Astrocyte of the cerebellum (primary cell): ENCODE results near the gene NHSL2.

Source experiments
- DNase-seq: peaks from one replicate; pipeline ENCODE4 v3.0.0-alpha.2; 2011; ENCODE audit warnings: low read depth
- H3K4me3 ChIP-seq: 2 replicates; pipeline ENCODE4 v1.5.1; 2011; ENCODE audit warnings: mild to moderate bottlenecking, low read depth, low read length, moderate library complexity
- in situ Hi-C: cut with HindIII; loops from 2 replicates; pipeline ENCODE4 v1.10.0; 2017; ENCODE audit warnings: low sequenced_read_pairs
- TF ChIP-seq, protein P1 (sequence below): IDR thresholded peaks from 2 replicates; pipeline ENCODE4 v1.5.1; 2012; ENCODE audit warnings: low read length, low read depth, moderate library complexity, mild to moderate bottlenecking; ENCODE audit errors: missing control alignments

NHSL2 gene

DNA sequence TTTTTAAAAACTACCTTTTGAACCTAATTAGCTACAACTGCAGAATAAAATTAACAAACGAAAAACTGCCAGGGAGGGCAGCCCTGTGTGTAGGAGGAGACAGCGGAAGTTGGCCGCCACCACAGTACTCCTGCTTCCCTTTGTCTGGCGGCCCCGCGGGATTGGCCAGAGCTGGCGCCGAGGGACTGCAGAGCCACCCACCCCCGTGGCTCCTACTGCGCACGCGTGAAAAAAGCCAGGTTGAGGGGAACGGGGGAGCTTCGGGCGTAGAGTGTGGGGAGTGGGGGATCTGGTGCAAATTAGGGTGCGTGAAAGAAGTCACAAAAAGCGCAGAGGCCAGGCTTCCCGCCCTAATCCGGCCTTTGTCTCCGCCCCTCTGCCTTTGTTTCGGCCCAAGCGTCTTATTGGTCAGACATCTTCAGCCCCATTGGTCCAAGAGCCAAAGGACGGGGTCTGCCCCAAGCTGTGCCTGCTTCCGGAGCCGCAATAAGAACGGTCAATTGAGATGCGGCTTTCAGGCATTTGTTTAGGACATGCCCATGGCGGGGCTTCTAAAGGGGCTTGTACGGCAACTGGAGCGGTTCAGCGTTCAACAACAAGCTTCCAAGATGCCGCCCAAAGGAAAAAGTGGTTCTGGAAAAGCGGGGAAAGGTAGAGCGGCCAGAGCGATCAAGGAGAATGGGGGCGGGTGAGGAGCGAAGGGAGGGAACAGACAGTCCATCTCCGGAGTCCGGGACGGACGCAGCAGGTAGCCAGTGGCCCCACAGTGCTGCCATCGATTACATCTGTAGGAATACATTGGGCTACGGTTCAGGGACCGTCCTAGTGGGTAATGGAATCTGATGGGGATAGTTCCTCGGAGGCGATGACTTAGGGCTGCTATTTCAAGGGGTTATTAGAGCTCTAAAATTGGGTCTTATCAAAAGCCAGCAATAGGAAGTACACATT is 270.8 kb downstream of the NHSL2 start, which contains the start of gene PIN4:
Gene PIN4 (plus strand): TSS at position 580 of the 948 bp plus-strand sequence. CDS start 29 bp downstream, at position 609.
- in situ Hi-C loops, result no loop called here
- TF ChIP-seq, protein P1, sequence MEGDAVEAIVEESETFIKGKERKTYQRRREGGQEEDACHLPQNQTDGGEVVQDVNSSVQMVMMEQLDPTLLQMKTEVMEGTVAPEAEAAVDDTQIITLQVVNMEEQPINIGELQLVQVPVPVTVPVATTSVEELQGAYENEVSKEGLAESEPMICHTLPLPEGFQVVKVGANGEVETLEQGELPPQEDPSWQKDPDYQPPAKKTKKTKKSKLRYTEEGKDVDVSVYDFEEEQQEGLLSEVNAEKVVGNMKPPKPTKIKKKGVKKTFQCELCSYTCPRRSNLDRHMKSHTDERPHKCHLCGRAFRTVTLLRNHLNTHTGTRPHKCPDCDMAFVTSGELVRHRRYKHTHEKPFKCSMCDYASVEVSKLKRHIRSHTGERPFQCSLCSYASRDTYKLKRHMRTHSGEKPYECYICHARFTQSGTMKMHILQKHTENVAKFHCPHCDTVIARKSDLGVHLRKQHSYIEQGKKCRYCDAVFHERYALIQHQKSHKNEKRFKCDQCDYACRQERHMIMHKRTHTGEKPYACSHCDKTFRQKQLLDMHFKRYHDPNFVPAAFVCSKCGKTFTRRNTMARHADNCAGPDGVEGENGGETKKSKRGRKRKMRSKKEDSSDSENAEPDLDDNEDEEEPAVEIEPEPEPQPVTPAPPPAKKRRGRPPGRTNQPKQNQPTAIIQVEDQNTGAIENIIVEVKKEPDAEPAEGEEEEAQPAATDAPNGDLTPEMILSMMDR, result no peak
- peak within 1 kb of the TSS; percentile 66 for H3K4me3 ChIP-seq
- peak; percentile 94 for DNase-seq

DNA sequence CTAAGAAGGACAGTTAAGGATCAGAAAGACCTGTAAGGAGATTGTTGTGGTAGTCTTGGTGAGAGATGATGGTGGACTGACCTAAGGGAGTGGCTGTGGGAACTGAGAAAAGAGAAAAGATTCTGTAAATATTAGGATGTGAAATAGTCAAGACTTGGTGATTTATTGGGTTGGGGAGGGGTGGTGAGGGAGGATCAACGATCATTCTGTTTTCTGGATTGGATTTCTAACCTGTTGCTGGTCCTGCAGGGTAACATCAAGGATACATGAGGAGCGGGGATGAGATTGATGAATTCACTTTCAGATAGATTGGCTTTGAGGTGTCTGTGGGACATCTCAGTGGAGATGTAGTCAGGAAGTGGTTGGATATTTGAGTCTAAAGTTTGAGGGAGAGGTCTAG is 272.3 kb downstream of the NHSL2 start:
- no peak for DNase-seq
- no peak overlapping the region for H3K4me3 ChIP-seq
- in situ Hi-C loops, result no loop called here
- TF ChIP-seq, protein P1, result no peak

GRCh38 chrX:72201836-72202536 is 291.3 kb downstream of the NHSL2 start:
- no peak overlapping the region for H3K4me3 ChIP-seq
- peak; percentile 33 for DNase-seq
- in situ Hi-C loops, result no loop called here
- TF ChIP-seq, protein P1, result no peak
